NCI-H2081 (cell line): ENCODE results near the gene SLAMF9.

Experiments used
- DNase-seq, 2 experiments: peaks; one replicate each; lab custom pipeline; 2025; lab: John Stamatoyannopoulos, UW

SLAMF9 gene

GRCh38 chr1:159974350-159974965, 20.4 kb upstream of the SLAMF9 start:
- DNase-seq = no peak

GRCh38 chr1:159973350-159973940, 19.4 kb upstream of the SLAMF9 start:
- no peak for DNase-seq

- no peak for DNase-seq
These were observed 18.6 kb upstream of the SLAMF9 start for GRCh38 chr1:159972443-159973205.

GRCh38 chr1:159970932-159971342, 16.9 kb upstream of the SLAMF9 start:
- DNase-seq = no peak

- DNase-seq = no peak
These were observed 14.9 kb upstream of the SLAMF9 start for GRCh38 chr1:159968901-159969300.

- no peak for DNase-seq
These were observed 11.2 kb upstream of the SLAMF9 start for GRCh38 chr1:159965263-159965662.

GRCh38 chr1:159964144-159964543, 10.1 kb upstream of the SLAMF9 start:
- no peak for DNase-seq

- DNase-seq = no peak
These were observed 8.1 kb upstream of the SLAMF9 start for GRCh38 chr1:159962176-159962575.

- no peak for DNase-seq
These were observed 7.6 kb upstream of the SLAMF9 start for GRCh38 chr1:159961636-159962035.

GRCh38 chr1:159960721-159961381, 6.8 kb upstream of the SLAMF9 start:
- DNase-seq = no peak

- no peak for DNase-seq
These were observed 5.4 kb upstream of the SLAMF9 start for GRCh38 chr1:159959451-159959850.

- DNase-seq = no peak
These were observed 4.8 kb upstream of the SLAMF9 start for GRCh38 chr1:159958719-159959380.

GRCh38 chr1:159957824-159958268, 3.8 kb upstream of the SLAMF9 start:
- DNase-seq = peak; percentile 64 to 87

GRCh38 chr1:159955456-159955855, 1.4 kb upstream of the SLAMF9 start:
- no peak for DNase-seq

GRCh38 chr1:159952932-159953331, 1.1 kb downstream of the SLAMF9 start:
- no peak for DNase-seq

- no peak for DNase-seq
These were observed 2.5 kb downstream of the SLAMF9 start for GRCh38 chr1:159951551-159951950.

GRCh38 chr1:159951016-159951415, 3.0 kb downstream of the SLAMF9 start:
- no peak for DNase-seq

GRCh38 chr1:159949981-159950381, 4.1 kb downstream of the SLAMF9 start:
- DNase-seq = no peak

- DNase-seq = no peak
These were observed 4.9 kb downstream of the SLAMF9 start for GRCh38 chr1:159949123-159949522.

- DNase-seq = no peak
These were observed 6.1 kb downstream of the SLAMF9 start for GRCh38 chr1:159947942-159948341.

- no peak for DNase-seq
These were observed 7.5 kb downstream of the SLAMF9 start for GRCh38 chr1:159946242-159947187.
